Body of pancreas (tissue), 4 donors: ENCODE data around the gene SLITRK6.

Experiments used
- POLR2A ChIP-seq, 3 donors: fragments of 450-650 bp; IDR thresholded peaks; one replicate each; pipeline ENCODE4 v1.6.1; 2016; ENCODE audit warnings: antibody characterized with exemption in 3 of 3, mild to moderate bottlenecking in 2 of 3
- TF ChIP-seq, protein P1 (sequence below), 7 experiments: fragments of 450-650 bp in 4 of 7; fragments of 200-600 bp in 3 of 7; sonication (generic) in 3 of 7; IDR thresholded peaks; one replicate each; pipeline ENCODE4 v1.5.1; 2016 to 2019; ENCODE audit warnings: antibody characterized with exemption in 7 of 7

GRCh38 chr13:85755123-85755522 lies 44.1 kb downstream of the SLITRK6 start:
- TF ChIP-seq, protein P1, sequence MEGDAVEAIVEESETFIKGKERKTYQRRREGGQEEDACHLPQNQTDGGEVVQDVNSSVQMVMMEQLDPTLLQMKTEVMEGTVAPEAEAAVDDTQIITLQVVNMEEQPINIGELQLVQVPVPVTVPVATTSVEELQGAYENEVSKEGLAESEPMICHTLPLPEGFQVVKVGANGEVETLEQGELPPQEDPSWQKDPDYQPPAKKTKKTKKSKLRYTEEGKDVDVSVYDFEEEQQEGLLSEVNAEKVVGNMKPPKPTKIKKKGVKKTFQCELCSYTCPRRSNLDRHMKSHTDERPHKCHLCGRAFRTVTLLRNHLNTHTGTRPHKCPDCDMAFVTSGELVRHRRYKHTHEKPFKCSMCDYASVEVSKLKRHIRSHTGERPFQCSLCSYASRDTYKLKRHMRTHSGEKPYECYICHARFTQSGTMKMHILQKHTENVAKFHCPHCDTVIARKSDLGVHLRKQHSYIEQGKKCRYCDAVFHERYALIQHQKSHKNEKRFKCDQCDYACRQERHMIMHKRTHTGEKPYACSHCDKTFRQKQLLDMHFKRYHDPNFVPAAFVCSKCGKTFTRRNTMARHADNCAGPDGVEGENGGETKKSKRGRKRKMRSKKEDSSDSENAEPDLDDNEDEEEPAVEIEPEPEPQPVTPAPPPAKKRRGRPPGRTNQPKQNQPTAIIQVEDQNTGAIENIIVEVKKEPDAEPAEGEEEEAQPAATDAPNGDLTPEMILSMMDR (IDR thresholded peaks at IDR 0.05): no peak
- TF ChIP-seq POLR2A (IDR thresholded peaks at IDR 0.05): no peak
